ENCODE measurements around the gene HHEX. TPM values are rescaled to one million over a fixed set of nuclear protein-coding genes. Genes with fewer than 3 reads are reported as not detected.

Gene HHEX
- total and polyA plus RNA-seq, 11 donors = 1.5 to 14.0 (median 3.9) TPM

GRCh38 chr10:92727550-92727949, 37.8 kb downstream of the HHEX start:
- Histone ChIP-seq H3K27ac (no peak overlapping the region), H3K36me3 (no peaks in the 10 kb centered on the region), H3K9me3 (no peaks in the 10 kb centered on the region), H3K4me3 (no peak overlapping the region), H3K4me1 (no peaks in the 10 kb centered on the region), H3K27me3 (peaks cover 0 to 6% (median 0%) of the 10 kb centered on the region in 9 donors)
- intact Hi-C loops (cut with DNase I) = no loop called here
- WGBS, 4 donors = 57 to 66% (median 60%) methylated on average over 3 of the region's 3 CpGs
- DNase-seq (no peak), ATAC-seq (no peak)
- TF ChIP-seq CTCF (IDR thresholded peaks at IDR 0.05) (no peak), POLR2A (IDR thresholded peaks at IDR 0.05) (no peak)

- intact Hi-C loops (cut with DNase I) = no loop called here
- TF ChIP-seq CTCF (IDR thresholded peaks at IDR 0.05) (no peak), POLR2A (IDR thresholded peaks at IDR 0.05) (no peak)
- 78 to 82% (median 80%) methylated on average over 2 of the region's 2 CpGs for WGBS, 4 donors
- DNase-seq = no peak
- Histone ChIP-seq H3K27ac (no peak overlapping the region), H3K4me1 (no peaks in the 10 kb centered on the region), H3K9me3 (no peaks in the 10 kb centered on the region), H3K36me3 (no peaks in the 10 kb centered on the region), H3K27me3 (peaks cover 0 to under 1% (median 0%) of the 10 kb centered on the region in 9 donors), H3K4me3 (no peak overlapping the region)
- no peak for ATAC-seq
These were observed 40.1 kb downstream of the HHEX start for GRCh38 chr10:92729886-92730285.

GRCh38 chr10:92732958-92733357, 43.2 kb downstream of the HHEX start:
- H3K36me3 ChIP-seq = no peaks in the 10 kb centered on the region
- H3K9me3 ChIP-seq = no peaks in the 10 kb centered on the region
- no peaks in the 10 kb centered on the region for H3K27me3 ChIP-seq
- WGBS, 4 donors = 87 to 94% (median 90%) methylated on average over 2 of the region's 2 CpGs
- no peak for DNase-seq
- ATAC-seq = no peak
- no peaks in the 10 kb centered on the region for H3K4me1 ChIP-seq
- TF ChIP-seq CTCF (IDR thresholded peaks at IDR 0.05) (no peak), POLR2A (IDR thresholded peaks at IDR 0.05) (no peak)
- H3K4me3 ChIP-seq = no peak overlapping the region
- H3K27ac ChIP-seq = no peak overlapping the region
- intact Hi-C loops (cut with DNase I) = no loop called here

- H3K27me3 ChIP-seq = no peaks in the 10 kb centered on the region
- no peak for DNase-seq
- no peak overlapping the region for H3K4me3 ChIP-seq
- no peaks in the 10 kb centered on the region for H3K9me3 ChIP-seq
- H3K4me1 ChIP-seq = no peaks in the 10 kb centered on the region
- no peak overlapping the region for H3K27ac ChIP-seq
- no peaks in the 10 kb centered on the region for H3K36me3 ChIP-seq
- TF ChIP-seq CTCF (IDR thresholded peaks at IDR 0.05) = no peak
- no peak for TF ChIP-seq POLR2A (IDR thresholded peaks at IDR 0.05)
- intact Hi-C loops (cut with DNase I) = no loop called here
- no peak for ATAC-seq
These were observed 44.5 kb downstream of the HHEX start for GRCh38 chr10:92734301-92734700.

Data from heart left ventricle (tissue), 16 donors.